Activated CD4-positive, alpha-beta T cell treated with anti-CD3 and anti-CD28 coated beads, Interleukin-2, amount 50 U/mL, for 4 hours (primary cell): ENCODE measurements around the gene ALG3.
"Not testable (repeated sequence)": the region's sequence is repeated elsewhere in the genome, so short reads cannot be mapped to it uniquely, and the experiment has no call there.

Experiments
- DNase-seq, 2 experiments: peaks; one replicate each; pipeline ENCODE4 v3.0.0-alpha.2; 2020

The ALG3 gene

GRCh38 chr3:184248454-184249411, at the start of gene ALG3:
Gene ALG3 (minus strand): TSS chr3:184248962. CDS start chr3:184248940, 22 bp downstream.
- peak; percentile 83 to 84 for DNase-seq

- DNase-seq, result no peak
These were observed 47.9 kb upstream of the ALG3 start for GRCh38 chr3:184296616-184297015.

GRCh38 chr3:184295771-184296170, 47.0 kb upstream of the ALG3 start:
- no peak for DNase-seq

GRCh38 chr3:184291738-184292445, 43.1 kb upstream of the ALG3 start:
- no peak for DNase-seq

- DNase-seq, result no peak
These were observed 42.4 kb upstream of the ALG3 start for GRCh38 chr3:184291044-184291737.

GRCh38 chr3:184290331-184290730, 41.6 kb upstream of the ALG3 start:
- no peak for DNase-seq

GRCh38 chr3:184289426-184289938, 40.7 kb upstream of the ALG3 start:
- peak; percentile 58 for DNase-seq

- DNase-seq, result peak in 1 of 2 experiments; percentile 28
These were observed 35.9 kb upstream of the ALG3 start for GRCh38 chr3:184284696-184285095.

- DNase-seq, result no peak
These were observed 34.9 kb upstream of the ALG3 start for GRCh38 chr3:184283681-184284080.

- DNase-seq, result no peak
These were observed 34.2 kb upstream of the ALG3 start for GRCh38 chr3:184282941-184283340.

GRCh38 chr3:184277366-184277765, 28.6 kb upstream of the ALG3 start:
- DNase-seq, result no peak

- no peak for DNase-seq
These were observed 27.5 kb upstream of the ALG3 start, which contains the start of gene ECE2 for GRCh38 chr3:184275961-184276910. Gene ECE2 (plus strand): TSS chr3:184276022. CDS start chr3:184276154, 132 bp downstream.

GRCh38 chr3:184275381-184275701, 26.6 kb upstream of the ALG3 start:
- DNase-seq, result no peak

- DNase-seq, result no peak
These were observed 23.5 kb upstream of the ALG3 start for GRCh38 chr3:184272269-184272668.

- not testable (repeated sequence) for DNase-seq
These were observed 18.5 kb upstream of the ALG3 start for GRCh38 chr3:184267249-184267648.

- DNase-seq, result no peak
These were observed 14.0 kb upstream of the ALG3 start for GRCh38 chr3:184262764-184263179.

- peak; percentile 38 to 46 for DNase-seq
These were observed 13.3 kb upstream of the ALG3 start for GRCh38 chr3:184261854-184262763.

- DNase-seq, result peak; percentile 34 to 39
These were observed 12.6 kb upstream of the ALG3 start, which contains the start of gene CAMK2N2 for GRCh38 chr3:184261270-184261853. Gene CAMK2N2 (minus strand): TSS chr3:184261553. CDS start chr3:184261285, 268 bp downstream.

GRCh38 chr3:184260724-184261269, 12.0 kb upstream of the ALG3 start:
- DNase-seq, result no peak
